Loucy (cell line): ENCODE data around the gene PHACTR1.
"Not testable (repeated sequence)": the region's sequence is repeated elsewhere in the genome, so short reads cannot be mapped to it uniquely, and the experiment has no call there.

Experiments
- CTCF ChIP-seq: fragments of 200-600 bp; sonication (generic); conservative IDR thresholded peaks from 2 replicates; pipeline ENCODE4 v1.5.1; 2014; ENCODE audit warnings: mild to moderate bottlenecking, antibody characterized with exemption, low read length
- EZH2phosphoT487 ChIP-seq: fragments of 200-600 bp; IDR thresholded peaks from 2 replicates; pipeline ENCODE4 v1.6.1; 2018; ENCODE audit warnings: antibody characterized with exemption, mild to moderate bottlenecking, moderate library complexity, borderline replicate concordance

- not testable (repeated sequence) for TF ChIP-seq CTCF, EZH2phosphoT487
Measured at GRCh38 chr6:12762731-12763434, 46.3 kb downstream of the PHACTR1 start.
